ENCODE data around the gene FGF1. TPM values are rescaled to one million over a fixed set of nuclear protein-coding genes. Genes with fewer than 3 reads are reported as not detected.
A peak's percentile ranks its signal among the peaks of the same experiment; 100 is the strongest.

The FGF1 gene
- polyA plus RNA-seq, 3 donors: not detected

DNA sequence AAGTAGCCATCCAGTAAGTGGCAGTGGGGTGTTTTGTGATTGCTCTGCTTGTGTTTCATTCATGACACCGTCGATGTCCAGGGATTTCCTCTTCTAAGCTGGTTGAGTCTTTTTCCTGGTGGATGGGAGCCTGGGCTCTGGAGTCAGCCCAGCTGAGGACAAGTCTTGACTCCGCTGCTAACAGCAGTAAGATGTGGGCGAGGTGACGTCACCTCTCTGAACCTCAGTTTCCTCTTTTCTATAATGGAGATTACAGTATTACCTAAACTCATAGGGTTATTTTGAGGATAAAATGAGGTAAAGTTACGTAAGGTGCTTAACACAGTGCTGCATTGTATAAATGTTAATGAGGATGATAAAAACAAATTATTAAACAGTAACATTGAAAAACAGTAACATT, 21.3 kb downstream of the FGF1 start:
- Histone ChIP-seq H3K9me3 (replicated peaks in 1 of 2; ENCODE audit: control insufficient read depth in 1 of 2, insufficient read depth in 1 of 2, low read length in 2 of 2) (no peaks in the 10 kb centered on the region), H4K20me1 (ENCODE audit: insufficient read depth, low read length) (no peaks in the 10 kb centered on the region), H3K4me3 (replicated peaks in 1 of 3; ENCODE audit: low read depth in 2 of 3, low read length in 3 of 3) (no peak overlapping the region), H3K27me3 (ENCODE audit: control insufficient read depth in 2 of 2, insufficient read depth in 2 of 2, low read length in 2 of 2) (no peaks in the 10 kb centered on the region), H3K4me1 (ENCODE audit: control insufficient read depth in 1 of 2, insufficient read depth in 2 of 2, low read length in 2 of 2) (no peaks in the 10 kb centered on the region), H3K36me3 (replicated peaks in 1 of 2; ENCODE audit: control insufficient read depth in 1 of 2, insufficient read depth in 2 of 2, low read length in 2 of 2) (no peaks in the 10 kb centered on the region), H3K9ac (ENCODE audit: insufficient read depth, low read length, poor library complexity, severe bottlenecking) (no peak overlapping the region), H3K4me2 (replicated peaks; ENCODE audit: extremely low read depth, low read length, poor library complexity, severe bottlenecking) (no peak overlapping the region), H3K27ac (ENCODE audit: low read depth in 1 of 2, low read length in 2 of 2) (no peak overlapping the region), H3K79me2 (ENCODE audit: insufficient read depth, low read length) (no peaks in the 10 kb centered on the region), H2AFZ (ENCODE audit: insufficient read depth, low read depth, low read length, poor library complexity, severe bottlenecking) (no peak overlapping the region)
- intact Hi-C loops (cut with micrococcal nuclease): no loop called here
- no peaks in the 10 kb centered on the region for H3K36me3 Mint-ChIP-seq
- H3K9me3 Mint-ChIP-seq: peaks cover 0 to 6% (median 0%) of the 10 kb centered on the region in 7 donors
- H3K27me3 Mint-ChIP-seq (ENCODE audit: low read depth in 3 of 3): peaks cover 2 to 4% (median 4%) of the 10 kb centered on the region in 3 donors
- TF ChIP-seq, protein P1, sequence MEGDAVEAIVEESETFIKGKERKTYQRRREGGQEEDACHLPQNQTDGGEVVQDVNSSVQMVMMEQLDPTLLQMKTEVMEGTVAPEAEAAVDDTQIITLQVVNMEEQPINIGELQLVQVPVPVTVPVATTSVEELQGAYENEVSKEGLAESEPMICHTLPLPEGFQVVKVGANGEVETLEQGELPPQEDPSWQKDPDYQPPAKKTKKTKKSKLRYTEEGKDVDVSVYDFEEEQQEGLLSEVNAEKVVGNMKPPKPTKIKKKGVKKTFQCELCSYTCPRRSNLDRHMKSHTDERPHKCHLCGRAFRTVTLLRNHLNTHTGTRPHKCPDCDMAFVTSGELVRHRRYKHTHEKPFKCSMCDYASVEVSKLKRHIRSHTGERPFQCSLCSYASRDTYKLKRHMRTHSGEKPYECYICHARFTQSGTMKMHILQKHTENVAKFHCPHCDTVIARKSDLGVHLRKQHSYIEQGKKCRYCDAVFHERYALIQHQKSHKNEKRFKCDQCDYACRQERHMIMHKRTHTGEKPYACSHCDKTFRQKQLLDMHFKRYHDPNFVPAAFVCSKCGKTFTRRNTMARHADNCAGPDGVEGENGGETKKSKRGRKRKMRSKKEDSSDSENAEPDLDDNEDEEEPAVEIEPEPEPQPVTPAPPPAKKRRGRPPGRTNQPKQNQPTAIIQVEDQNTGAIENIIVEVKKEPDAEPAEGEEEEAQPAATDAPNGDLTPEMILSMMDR (IDR thresholded peaks at IDR 0.05): no peak
- 90% methylated on average over 2 of the region's 6 CpGs for WGBS (ENCODE audit: insufficient coverage)
- H3K4me1 Mint-ChIP-seq: peaks cover 3% of the 10 kb centered on the region
- H3K27ac Mint-ChIP-seq: no peak overlapping the region
- H3K4me3 Mint-ChIP-seq: no peak overlapping the region
- peak in 2 of 3 donors; percentile 6 to 67 for DNase-seq

DNA sequence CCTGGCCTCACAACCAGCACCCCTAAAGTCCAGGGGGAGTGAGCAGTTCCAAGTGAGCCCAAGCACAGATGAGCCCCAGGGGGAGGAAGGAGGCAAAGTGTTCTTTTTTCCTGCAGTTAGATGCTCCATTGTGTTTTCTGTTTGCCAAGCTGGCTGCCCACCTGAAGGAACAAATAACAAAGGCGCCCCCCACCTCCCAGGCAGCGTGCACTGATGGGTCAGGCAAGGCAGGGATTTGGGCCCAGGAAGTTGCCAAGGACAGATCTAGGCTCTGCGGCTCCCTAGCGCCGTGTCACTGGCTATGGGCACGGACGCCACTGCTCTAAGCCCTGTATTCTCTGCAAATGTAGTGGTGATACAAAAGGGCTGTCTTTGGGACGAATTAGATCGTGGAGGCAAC, 21.8 kb downstream of the FGF1 start:
- peaks cover 0 to 6% (median 0%) of the 10 kb centered on the region in 7 donors for H3K9me3 Mint-ChIP-seq
- Histone ChIP-seq H3K4me3 (replicated peaks in 1 of 3; ENCODE audit: low read depth in 2 of 3, low read length in 3 of 3) (no peak overlapping the region), H3K4me2 (replicated peaks; ENCODE audit: extremely low read depth, low read length, poor library complexity, severe bottlenecking) (no peak overlapping the region), H3K27me3 (ENCODE audit: control insufficient read depth in 2 of 2, insufficient read depth in 2 of 2, low read length in 2 of 2) (no peaks in the 10 kb centered on the region), H3K4me1 (ENCODE audit: control insufficient read depth in 1 of 2, insufficient read depth in 2 of 2, low read length in 2 of 2) (no peaks in the 10 kb centered on the region), H2AFZ (ENCODE audit: insufficient read depth, low read depth, low read length, poor library complexity, severe bottlenecking) (no peak overlapping the region), H3K27ac (ENCODE audit: low read depth in 1 of 2, low read length in 2 of 2) (no peak overlapping the region), H4K20me1 (ENCODE audit: insufficient read depth, low read length) (no peaks in the 10 kb centered on the region), H3K36me3 (replicated peaks in 1 of 2; ENCODE audit: control insufficient read depth in 1 of 2, insufficient read depth in 2 of 2, low read length in 2 of 2) (no peaks in the 10 kb centered on the region), H3K9ac (ENCODE audit: insufficient read depth, low read length, poor library complexity, severe bottlenecking) (no peak overlapping the region), H3K9me3 (replicated peaks in 1 of 2; ENCODE audit: control insufficient read depth in 1 of 2, insufficient read depth in 1 of 2, low read length in 2 of 2) (no peaks in the 10 kb centered on the region), H3K79me2 (ENCODE audit: insufficient read depth, low read length) (no peaks in the 10 kb centered on the region)
- H3K4me1 Mint-ChIP-seq: peaks cover 3% of the 10 kb centered on the region
- H3K4me3 Mint-ChIP-seq: no peak overlapping the region
- H3K27ac Mint-ChIP-seq: no peak overlapping the region
- H3K27me3 Mint-ChIP-seq (ENCODE audit: low read depth in 3 of 3): peaks cover 2 to 4% (median 4%) of the 10 kb centered on the region in 3 donors
- 83% methylated on average over 4 of the region's 9 CpGs for WGBS (ENCODE audit: insufficient coverage)
- TF ChIP-seq, protein P1 (IDR thresholded peaks at IDR 0.05): no peak
- no peaks in the 10 kb centered on the region for H3K36me3 Mint-ChIP-seq
- DNase-seq: no peak
- intact Hi-C loops (cut with micrococcal nuclease): no loop called here

All from CD14-positive monocyte (primary cell).